Testis (tissue), 2 donors: ENCODE data around the gene SMIM15.

Source experiments
- CTCF ChIP-seq, 3 experiments: fragments of 450-650 bp in 2 of 3; fragments of 200-600 bp in 1 of 3; sonication (generic) in 1 of 3; IDR thresholded peaks; one replicate each; pipeline ENCODE4 v1.5.1; 2016 to 2019; ENCODE audit warnings: antibody characterized with exemption in 3 of 3, mild to moderate bottlenecking in 2 of 3, moderate library complexity in 1 of 3
- POLR2A ChIP-seq: fragments of 450-650 bp; IDR thresholded peaks from one replicate; pipeline ENCODE4 v1.6.1; 2017; ENCODE audit warnings: antibody characterized with exemption, mild to moderate bottlenecking, moderate library complexity

- no peak for TF ChIP-seq CTCF (IDR thresholded peaks at IDR 0.05)
- no peak for TF ChIP-seq POLR2A
These were observed at the start of gene SMIM15 for GRCh38 chr5:61162010-61162831.
